SW 1271 (cell line): ENCODE measurements around the gene BCKDHB.
"Not testable (repeated sequence)": the region's sequence is repeated elsewhere in the genome, so short reads cannot be mapped to it uniquely, and the experiment has no call there.

Source experiments
- DNase-seq, 2 experiments: peaks; one replicate each; lab custom pipeline; 2025; lab: John Stamatoyannopoulos, UW

The BCKDHB gene

DNA sequence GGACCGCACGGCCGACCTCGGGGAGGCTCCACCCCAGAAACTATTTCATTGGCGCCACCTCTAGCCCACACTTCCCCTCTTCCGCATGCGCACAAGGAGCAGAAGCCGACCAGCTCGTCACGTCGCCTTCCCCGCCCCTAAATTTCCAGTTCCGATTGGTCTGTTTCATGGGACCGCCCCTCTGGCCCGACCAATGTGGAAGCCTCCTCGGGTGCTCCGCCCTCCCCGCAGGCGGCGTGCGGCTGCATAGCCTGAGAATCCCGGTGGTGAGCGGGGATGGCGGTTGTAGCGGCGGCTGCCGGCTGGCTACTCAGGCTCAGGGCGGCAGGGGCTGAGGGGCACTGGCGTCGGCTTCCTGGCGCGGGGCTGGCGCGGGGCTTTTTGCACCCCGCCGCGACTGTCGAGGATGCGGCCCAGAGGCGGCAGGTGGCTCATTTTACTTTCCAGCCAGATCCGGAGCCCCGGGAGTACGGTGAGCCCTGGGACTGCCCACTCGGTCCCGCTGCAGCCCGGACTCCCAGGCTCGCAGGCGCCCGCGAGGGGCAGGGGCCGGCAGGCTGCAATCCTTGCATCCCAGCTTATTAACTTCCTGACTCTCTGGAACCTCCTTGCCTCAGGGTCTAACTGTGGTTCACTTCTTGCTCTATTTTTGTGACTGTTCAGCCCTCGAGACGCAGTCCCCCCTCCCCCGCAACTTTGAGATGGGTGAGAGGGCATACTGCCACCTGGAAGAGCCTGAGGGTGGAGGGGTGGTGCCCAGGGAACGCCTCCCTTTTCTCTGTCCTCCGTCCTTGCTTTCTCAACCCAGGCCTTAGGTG, at the start of gene BCKDHB:
TSS of gene BCKDHB (plus strand) at position 254 of the 818 bp plus-strand sequence. CDS start at position 277, 23 bp downstream.
- peak; percentile 94 to 97 for DNase-seq

DNA sequence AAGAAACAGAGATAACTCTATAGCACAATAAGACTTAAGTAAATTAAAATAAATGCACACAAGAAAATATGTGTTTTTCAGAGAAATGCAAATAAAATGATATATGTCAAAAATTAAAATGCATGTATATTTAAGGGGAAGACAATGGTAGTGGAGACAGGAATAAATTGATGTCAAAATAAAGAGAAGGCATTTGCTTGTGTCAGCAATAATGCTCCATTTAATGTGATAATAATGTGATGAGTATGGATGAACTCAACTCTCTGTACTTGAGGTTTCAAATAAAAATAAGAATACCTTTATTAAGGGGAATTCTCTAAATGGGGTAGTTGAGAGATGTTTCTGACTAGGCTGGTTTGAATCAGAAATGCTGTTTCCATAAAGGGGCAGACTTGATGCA, 45.7 kb upstream of the BCKDHB start:
- no peak for DNase-seq

DNA sequence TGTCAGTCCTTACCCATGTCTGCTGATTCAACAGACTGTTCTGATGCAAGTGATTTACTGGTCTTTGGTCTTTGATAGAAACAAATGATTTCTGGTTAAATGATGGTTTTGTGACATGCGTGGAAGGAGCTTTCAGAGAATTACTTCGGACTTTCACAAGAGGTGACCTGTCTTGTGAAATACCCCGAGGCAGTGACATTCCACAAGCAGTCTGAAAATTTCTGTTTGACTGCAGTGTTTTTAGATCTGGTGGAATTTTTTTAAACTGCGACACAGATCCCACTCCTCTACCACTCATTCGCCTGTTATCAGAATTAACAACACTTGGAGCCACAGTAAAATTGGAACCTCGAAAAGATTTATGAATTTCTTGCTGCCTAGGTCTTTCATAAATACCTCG, 38.3 kb upstream of the BCKDHB start:
- DNase-seq: not testable (repeated sequence)

DNA sequence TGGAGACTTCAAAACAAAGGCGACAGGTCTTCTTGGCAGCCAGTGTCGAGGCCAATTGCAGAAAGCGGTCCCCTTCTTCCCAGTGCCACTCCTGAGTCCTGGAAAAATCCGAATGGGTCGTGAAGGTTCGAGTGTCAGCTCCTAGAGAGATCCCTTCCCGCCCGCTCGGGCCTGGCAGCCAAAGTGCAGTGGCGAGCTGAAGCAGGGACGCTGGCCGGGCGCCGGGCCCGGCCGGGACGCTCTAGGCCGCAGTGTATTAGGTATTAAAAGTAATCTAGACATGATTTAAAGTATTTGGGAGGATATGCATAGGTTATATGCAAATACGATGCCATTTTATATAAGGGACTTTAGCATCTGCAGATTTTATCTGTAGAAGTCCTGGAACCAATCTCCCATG, 36.0 kb upstream of the BCKDHB start:
- DNase-seq: not testable (repeated sequence)

DNA sequence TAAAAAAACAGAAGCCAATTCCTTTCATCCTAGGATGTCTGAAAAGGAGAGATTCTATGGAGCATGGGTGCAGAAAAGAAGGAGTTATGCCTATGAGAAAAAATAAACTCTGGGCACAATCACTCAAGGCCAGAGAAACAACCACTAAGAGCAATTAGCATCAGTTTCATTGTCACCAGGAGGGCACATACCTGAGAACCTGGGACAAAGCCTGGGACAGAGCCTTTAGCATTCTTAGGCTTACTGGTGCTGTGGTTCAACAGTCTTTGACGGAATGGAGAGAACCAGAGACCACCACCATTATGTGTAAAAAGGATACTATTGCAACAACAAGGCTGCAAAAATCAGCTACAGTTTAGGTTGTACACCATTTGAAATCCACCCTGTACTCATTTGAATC, 29.4 kb upstream of the BCKDHB start:
- no peak for DNase-seq

DNA sequence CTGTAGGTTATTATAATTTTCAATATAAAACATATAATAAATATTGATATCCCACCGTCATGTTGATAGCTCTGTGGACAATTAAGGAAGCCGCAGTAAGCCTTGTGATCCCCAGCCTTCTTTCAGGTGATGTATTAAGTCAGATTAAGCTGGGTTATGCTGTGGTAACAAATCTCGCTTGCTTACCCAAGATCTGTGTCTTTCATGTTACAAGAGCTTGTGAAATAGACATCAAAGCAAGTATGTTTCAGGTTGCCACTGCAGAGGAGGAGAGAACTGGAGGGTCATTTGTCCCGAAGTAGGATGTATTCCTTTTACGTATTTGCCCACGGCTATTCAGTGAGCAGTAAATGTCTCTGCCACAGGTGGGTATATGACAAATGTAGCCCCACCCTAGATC, 17.8 kb upstream of the BCKDHB start:
- DNase-seq: no peak

DNA sequence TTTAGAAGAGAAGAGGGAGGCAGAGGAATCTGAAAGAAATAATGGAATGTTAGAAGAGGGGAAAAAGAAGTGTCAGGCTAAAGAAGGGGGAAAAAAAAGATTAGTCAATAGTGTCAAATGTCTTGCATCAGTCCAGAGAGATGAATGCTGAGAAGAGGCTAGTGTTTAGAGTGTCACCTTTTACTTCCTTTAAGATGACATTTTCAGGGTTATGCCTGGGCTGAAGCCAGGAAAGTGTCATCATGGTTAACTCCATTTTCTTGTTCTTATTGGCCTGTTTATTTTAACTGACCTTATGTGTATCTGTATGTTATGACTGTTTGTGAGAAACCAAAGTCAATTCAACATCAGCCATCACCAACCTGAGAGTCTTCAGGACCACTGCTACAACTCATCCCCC, 15.0 kb upstream of the BCKDHB start:
- DNase-seq: no peak

DNA sequence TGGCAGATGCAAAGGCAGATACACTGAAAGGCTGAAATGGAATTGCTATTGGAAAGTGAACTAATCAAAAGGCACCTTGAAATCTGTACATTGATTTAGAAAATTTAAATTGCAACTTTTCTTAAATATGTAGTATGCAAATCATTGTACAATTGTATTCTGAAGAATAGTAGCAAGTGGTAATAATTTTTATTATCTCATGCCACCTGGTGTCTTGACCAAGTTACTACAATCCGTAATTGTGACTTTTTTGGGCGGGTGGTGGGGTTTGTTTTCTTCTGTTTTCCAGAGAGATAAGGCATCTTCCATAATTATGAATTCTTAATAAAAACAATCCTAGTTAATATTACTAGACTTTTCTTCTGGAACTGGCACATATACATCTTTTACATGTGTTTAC, 12.5 kb upstream of the BCKDHB start:
- DNase-seq: peak in 1 of 2 experiments; percentile 29

DNA sequence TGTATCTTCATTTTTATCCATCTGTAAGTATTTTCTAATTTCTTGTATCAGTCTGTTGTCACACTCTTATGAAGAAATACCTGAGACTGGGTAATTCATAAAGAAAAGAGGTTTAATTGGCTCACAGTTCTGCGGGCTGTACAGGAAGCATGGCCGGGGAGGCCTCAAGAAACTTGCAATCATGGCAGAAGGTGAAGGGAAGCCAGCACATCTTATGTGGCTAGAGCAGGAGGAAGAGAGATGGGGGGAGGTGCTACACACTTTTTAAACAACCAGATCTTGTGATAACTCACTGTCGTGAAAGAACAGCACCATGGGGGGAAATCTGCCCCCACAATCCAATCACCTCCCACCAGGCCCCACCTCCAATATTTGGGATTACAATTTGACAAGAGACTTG, 10.9 kb upstream of the BCKDHB start:
- DNase-seq: no peak

DNA sequence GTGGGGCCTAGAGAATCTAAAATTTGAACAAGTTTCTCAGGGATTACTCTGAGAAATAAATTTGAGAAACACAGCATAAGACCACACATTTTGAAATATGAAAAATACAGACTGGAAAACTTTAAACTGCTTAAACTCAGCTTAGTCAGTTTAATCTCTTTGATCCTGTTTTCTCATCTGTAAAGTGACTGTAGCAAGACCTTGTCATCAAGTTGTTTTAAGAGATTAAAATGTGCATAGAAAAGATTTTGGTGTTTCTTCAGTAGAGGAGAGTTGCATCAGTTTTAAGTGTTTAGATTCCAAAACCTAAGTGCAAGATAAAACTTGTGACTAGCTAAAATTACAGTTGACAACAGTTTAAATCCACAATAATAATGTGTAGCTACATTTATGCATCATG, 8.1 kb upstream of the BCKDHB start:
- no peak for DNase-seq

DNA sequence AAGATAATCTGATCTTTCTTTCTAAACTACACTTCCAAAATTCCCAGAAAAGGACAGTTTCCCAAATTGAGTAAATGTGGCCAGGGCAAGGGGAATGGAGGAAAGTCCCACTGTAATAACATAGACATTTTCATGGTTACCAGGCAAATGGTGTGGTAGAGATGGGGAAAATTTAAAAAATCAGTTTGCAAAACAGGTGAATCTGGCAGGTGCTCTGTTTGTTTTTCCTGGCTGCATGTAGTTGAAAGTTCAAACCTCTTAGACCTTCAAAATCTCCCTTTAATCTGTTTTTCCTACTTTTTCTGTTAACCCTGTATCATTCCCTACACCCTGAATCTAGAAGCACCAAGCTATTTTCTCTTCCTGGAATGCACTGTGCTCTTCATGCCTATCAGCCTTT, 2.0 kb upstream of the BCKDHB start:
- no peak for DNase-seq

DNA sequence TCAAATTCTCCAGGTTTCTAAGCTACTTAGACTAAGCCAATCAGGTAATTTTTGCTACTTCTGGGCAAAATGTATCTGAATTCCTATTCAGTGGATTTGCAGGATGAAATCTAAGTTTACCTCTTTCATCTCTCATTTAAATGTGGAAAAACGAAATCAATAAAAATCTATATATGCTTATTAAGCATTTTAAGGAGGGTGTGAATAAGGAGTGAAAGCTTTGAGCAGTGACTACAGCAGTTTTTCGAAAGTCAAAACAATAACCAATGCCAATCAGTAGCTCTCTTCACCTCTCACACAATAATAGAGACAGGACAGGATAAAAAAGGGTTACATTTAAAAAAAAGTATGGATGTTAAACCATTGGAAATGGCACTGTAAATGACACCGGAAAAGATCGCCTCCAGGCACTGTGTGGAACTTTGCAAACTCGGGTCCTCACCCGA, 476 bp upstream of the BCKDHB start:
- no peak for DNase-seq

DNA sequence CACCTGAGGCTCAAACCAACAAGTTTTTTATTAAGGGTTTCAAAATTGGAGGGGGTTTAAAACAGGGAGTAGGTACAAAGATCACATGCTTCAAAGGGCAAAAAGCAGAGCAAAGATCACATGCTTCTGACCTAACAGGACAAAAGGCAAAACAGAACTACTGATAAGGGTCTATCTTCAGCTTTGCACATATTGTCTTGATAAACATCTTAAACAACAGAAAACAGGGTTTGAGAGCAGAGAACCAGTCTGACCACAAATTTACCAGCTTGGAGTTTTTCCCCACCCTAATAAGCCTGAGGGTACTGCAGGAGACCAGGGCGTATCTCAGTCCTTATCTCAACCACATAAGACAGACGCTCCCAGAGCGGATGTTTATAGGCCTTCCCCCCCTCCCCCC, 16.1 kb downstream of the BCKDHB start:
- DNase-seq: not testable (repeated sequence)

DNA sequence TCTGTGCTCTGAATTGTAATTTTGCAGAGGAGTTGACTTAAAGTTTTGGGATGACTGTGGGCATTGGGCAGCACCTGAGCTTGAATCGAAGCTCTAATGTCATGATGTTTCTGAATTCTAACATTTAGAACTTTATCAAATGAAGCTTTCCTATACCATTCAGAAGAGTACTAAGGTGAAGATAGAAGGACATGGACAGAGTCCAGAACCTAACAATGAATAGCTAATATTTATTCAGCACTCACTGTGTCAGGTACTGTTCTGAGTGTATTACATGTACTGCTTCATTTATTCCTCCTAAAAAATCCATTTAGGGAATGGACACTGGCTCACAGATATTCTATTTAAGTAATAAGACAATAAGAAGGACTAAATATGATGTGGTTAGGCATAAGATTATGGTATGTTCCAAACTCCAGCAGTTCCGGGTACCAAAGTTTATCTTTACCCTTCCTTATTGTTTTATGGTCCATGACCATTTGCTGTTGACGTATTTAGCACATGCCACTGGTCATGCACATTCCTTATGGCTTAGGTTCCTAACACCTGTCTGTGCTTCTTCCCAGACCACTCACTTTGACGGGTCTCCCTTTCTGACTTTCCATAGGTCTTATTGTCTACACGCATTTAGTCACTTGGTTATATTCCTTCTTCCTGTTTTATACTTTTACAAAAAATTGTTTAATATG, 20.3 kb downstream of the BCKDHB start:
- no peak for DNase-seq

DNA sequence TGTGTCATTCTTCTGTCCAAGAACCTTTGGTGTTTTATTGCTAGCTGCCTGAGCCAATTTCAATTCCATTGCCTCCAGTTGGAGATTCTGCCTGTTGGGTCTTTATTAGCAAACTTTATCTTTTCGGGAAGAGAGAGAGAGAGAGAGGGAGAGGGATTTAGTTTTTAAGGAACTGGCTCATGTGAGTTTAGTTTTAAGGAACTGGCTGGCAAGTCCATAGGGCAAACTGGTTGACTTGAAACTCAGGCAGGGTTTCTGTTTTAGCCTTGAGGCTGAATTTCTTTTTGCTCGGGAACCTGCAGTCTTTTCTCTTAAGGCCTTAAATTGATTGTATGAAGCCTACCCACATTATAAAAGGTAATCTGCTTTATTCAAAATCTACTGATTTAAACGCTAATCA, 23.0 kb downstream of the BCKDHB start:
- DNase-seq: no peak

DNA sequence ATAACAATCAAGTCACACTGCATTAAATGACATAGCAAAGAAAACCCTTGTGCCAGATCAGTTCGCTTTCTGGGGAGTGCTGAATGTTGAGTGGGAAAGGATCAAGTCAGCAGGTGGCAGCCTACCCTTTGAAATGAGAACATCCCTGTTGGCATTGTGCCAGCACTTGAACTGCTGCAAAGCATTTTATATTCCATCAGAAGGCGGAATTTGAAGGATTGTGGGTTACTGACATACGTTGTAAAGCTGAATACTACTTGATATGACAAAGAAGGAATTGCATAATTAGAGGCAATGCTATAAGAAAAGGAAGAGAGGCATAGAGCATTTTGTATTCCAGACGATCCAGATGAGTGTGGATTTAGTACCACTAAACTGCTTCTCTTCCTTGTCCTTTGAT, 26.5 kb downstream of the BCKDHB start:
- DNase-seq: peak in 1 of 2 experiments; percentile 39

DNA sequence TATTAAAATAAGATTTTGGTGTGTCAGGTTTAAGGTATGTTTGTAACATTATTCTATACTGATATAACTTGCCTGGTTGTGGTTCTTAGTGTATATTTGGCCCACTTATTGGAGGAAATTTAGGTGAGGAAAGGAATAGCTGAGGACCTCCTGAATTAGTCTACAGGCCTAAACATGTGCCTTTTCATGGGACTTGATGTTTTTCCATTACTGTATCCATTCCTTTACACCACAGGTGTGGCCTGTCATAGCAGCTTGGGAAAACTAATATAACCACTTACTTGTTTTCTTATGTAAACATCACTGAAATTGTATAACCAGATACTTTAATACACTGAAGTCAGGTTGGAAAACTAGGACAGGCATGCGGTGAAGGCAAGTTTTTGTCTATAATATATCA, 27.6 kb downstream of the BCKDHB start:
- DNase-seq: no peak

DNA sequence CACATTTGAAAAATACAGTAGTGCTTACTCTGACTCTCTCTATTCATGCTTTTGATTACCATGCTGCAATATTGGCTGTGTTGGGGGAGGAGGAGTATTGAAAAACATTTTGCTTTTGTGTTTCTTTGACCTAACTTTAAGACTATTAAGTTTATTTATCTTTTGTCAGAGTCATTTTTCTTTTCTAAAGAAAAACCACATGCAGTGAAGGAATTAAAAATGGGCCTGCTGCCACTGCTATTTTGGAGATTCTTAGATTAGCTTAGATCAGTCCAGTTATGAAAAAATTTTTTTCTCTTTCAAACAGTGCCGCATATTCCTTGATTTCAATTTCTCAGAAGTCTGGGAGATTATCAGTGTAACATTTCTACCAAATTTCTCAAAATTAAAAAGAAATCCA, 36.1 kb downstream of the BCKDHB start:
- DNase-seq: no peak

DNA sequence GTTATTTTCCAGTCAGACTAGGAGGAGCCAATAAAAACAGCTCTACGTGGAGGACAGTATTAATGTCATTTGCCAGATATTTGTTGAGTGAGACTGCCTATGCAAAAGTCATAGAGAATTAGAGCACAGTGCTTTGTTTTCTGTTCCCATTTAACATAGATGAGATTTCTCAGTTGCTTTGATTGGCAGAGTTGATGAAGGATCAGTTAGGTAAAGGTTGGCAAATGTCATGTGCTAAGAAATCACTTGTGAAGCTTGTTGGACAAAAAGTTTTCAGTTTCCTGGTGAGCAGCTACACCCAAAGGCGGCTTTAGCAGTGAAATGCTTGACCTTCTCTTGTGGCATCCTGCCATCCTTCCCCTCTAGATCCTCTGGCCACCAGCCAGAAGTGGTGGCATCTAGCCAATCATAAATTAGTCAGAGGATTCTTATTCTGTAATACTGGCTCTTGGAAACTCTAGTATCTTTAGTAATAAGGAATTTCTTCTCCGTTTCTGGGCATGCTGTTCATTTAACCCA, 37.0 kb downstream of the BCKDHB start:
- DNase-seq: peak in 1 of 2 experiments; percentile 31

DNA sequence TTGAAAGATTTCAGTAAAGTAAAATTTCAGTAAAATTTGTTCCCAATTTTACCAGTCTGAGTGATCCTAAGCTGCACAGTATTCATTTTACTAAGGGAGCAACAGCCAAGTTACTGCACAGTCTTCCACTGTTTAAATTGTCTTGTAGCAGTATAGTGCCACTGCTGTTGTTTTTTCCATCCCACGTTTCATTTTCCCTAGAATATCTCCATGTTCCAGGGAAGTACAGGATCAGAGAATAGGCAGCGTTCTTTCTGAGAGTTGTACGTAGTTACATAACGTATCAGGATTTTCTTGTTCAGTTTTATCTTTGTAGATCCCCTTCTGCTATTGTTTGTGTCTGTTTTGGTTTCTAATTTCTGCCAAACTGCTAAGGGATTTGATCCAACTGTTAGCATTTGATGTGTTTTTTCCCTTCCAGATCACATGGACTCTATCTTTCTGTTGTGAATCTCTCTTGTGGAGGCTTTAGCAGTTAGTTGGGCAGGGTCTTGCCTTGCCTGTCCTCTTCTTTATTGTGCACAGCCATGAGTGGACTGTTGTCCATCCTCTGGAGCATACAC, 38.4 kb downstream of the BCKDHB start:
- DNase-seq: no peak

DNA sequence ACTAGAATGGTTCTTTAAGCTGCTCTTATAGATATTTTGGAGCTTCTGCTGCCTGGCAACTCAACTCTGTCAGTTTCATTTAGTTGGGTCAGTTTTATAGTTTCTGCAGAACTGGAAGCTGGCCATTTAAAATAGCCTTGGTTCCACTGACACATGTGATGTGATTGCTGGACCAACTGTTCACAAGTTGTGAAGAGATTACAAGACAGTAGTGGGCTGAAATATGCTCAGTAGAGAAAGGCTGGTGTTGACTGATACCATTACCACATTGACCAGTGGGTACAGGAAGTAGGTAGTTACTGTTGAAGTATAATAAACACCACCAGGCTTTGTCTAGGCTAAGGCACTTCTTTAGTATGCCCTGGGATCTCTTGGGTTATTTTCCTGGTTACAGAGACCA, 39.0 kb downstream of the BCKDHB start:
- DNase-seq: no peak

DNA sequence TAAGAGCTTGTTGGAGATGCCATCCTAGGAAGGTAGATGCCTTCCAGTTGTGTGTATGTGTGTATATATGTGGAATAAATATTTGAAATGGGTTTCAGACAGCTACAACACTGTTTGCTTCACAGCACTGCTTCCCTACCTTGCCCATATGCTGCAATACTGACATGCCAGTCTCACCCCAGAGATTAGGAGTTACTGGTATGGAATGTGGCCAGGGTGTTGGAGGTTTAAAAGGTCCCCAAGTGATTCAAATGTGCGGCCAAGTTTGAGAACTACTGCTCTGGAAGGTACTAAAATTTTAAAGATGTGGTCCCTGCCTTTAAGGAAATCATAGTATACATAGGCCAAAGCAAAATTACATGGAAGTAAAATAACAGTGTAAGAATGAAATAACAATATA, 39.5 kb downstream of the BCKDHB start:
- DNase-seq: no peak

DNA sequence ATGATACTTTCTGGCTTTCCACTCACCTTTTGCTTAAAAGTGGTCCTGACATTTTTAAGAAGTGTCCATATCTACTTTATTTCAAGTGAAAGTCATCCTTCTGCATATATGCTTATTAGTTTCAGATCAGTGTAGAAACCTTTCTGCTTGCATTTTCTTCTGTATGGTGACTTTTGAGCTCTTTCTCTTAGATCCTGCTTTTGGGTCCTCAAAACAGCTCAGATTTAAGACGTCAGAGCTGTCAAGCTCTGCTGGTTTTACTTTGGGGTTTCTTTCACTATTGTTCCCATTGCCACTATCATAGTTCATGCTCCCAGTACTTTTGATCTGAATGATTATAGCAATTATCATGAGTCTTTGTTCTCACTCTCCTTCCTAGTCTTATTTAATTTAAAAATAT, 41.7 kb downstream of the BCKDHB start:
- DNase-seq: no peak
